WTC11 (cell line): ENCODE results near the gene CABP7. TPM values are rescaled to one million over a fixed set of nuclear protein-coding genes. Genes with fewer than 3 reads are reported as not detected.

Source experiments
- ATAC-seq: fragments of 200-7000 bp; cut with Tn5 transposase; 2 replicates; pipeline ENCODE4 v1.10.0; 2021; ENCODE audit warnings: mild to moderate bottlenecking, moderate library complexity
- CTCF ChIA-PET: fragments of 300-600 bp; sonication (Branson Sonifier 250); formaldehyde crosslinking; loops from one replicate; lab custom pipeline; 2021; ENCODE audit warnings: antibody characterized with exemption; lab: Charles Lee
- POLR2A ChIA-PET: fragments of 350-600 bp; sonication (Branson Sonifier 250); formaldehyde crosslinking; loops from one replicate; lab custom pipeline; 2021; ENCODE audit warnings: antibody characterized with exemption; lab: Charles Lee
- DNase-seq: peaks from one replicate; pipeline ENCODE4 v3.0.0; 2021; ENCODE audit warnings: low spot score
- H3K27ac Mint-ChIP-seq: 2 replicates; pipeline ENCODE4 v1.8.0; 2021; ENCODE audit warnings: mixed read lengths
- H3K27me3 Mint-ChIP-seq: 2 replicates; pipeline ENCODE4 v1.8.0; 2021; ENCODE audit warnings: low read depth, mild to moderate bottlenecking, moderate library complexity, mixed read lengths
- H3K36me3 Mint-ChIP-seq: 2 replicates; pipeline ENCODE4 v1.8.0; 2021; ENCODE audit warnings: mixed read lengths
- H3K4me1 Mint-ChIP-seq: 2 replicates; pipeline ENCODE4 v1.8.0; 2022; ENCODE audit warnings: mixed read lengths
- H3K4me3 Mint-ChIP-seq: 2 replicates; pipeline ENCODE4 v1.8.0; 2021; ENCODE audit warnings: mild to moderate bottlenecking, moderate library complexity, mixed read lengths
- H3K9me3 Mint-ChIP-seq: 2 replicates; pipeline ENCODE4 v1.8.0; 2021; ENCODE audit warnings: mixed read lengths
- EMX1 ChIP-seq: fragments of 250-450 bp; sonication (Bioruptor Pico); IDR thresholded peaks from 2 replicates; pipeline ENCODE4 v1.8.0; 2021; ENCODE audit warnings: mild to moderate bottlenecking
- ESRRA ChIP-seq: sonication (generic); formaldehyde crosslinking; IDR thresholded peaks from 2 replicates; pipeline ENCODE4 v1.8.1; 2022; ENCODE audit warnings: mild to moderate bottlenecking, missing genetic modification reagents, borderline replicate concordance
- ETV6 ChIP-seq: sonication (generic); formaldehyde crosslinking; IDR thresholded peaks from 2 replicates; pipeline ENCODE4 v1.8.1; 2022; ENCODE audit warnings: mild to moderate bottlenecking, missing genetic modification reagents
- FOXJ3 ChIP-seq: sonication (generic); formaldehyde crosslinking; IDR thresholded peaks from 2 replicates; pipeline ENCODE4 v1.9.0; 2021; ENCODE audit warnings: missing genetic modification reagents, mild to moderate bottlenecking, borderline replicate concordance
- FOXK1 ChIP-seq: sonication (generic); formaldehyde crosslinking; IDR thresholded peaks from 2 replicates; pipeline ENCODE4 v1.8.0; 2022; ENCODE audit warnings: mild to moderate bottlenecking, moderate library complexity, missing genetic modification reagents
- FOXP1 ChIP-seq: sonication (generic); formaldehyde crosslinking; IDR thresholded peaks from 2 replicates; pipeline ENCODE4 v1.8.0; 2022; ENCODE audit warnings: missing genetic modification reagents, mild to moderate bottlenecking, moderate library complexity, borderline replicate concordance
- IRF2 ChIP-seq: sonication (generic); formaldehyde crosslinking; IDR thresholded peaks from 2 replicates; pipeline ENCODE4 v1.8.0; 2022; ENCODE audit warnings: low read depth, missing genetic modification reagents, borderline replicate concordance
- JUN ChIP-seq: sonication (generic); formaldehyde crosslinking; IDR thresholded peaks from 2 replicates; pipeline ENCODE4 v1.8.0; 2023; ENCODE audit warnings: mild to moderate bottlenecking, missing genetic modification reagents
- NFATC4 ChIP-seq: fragments of 250-450 bp; sonication (Bioruptor Pico); IDR thresholded peaks from 2 replicates; pipeline ENCODE4 v1.9.0; 2021; ENCODE audit warnings: mild to moderate bottlenecking
- NFE2L1 ChIP-seq: sonication (generic); formaldehyde crosslinking; IDR thresholded peaks from 2 replicates; pipeline ENCODE4 v1.8.1; 2023; ENCODE audit warnings: missing genetic modification reagents
- PRRX2 ChIP-seq: fragments of 250-450 bp; sonication (Bioruptor Pico); IDR thresholded peaks from 2 replicates; pipeline ENCODE4 v1.8.0; 2021; ENCODE audit warnings: mild to moderate bottlenecking
- SMAD3 ChIP-seq: sonication (generic); formaldehyde crosslinking; IDR thresholded peaks from 2 replicates; pipeline ENCODE4 v1.8.0; 2022; ENCODE audit warnings: missing genetic modification reagents, mild to moderate bottlenecking, borderline replicate concordance
- SP1 ChIP-seq: sonication (generic); formaldehyde crosslinking; conservative IDR thresholded peaks from 2 replicates; pipeline ENCODE4 v1.8.1; 2022; ENCODE audit warnings: missing genetic modification reagents
- TEAD4 ChIP-seq: sonication (generic); formaldehyde crosslinking; IDR thresholded peaks from 2 replicates; pipeline ENCODE4 v1.8.0; 2022; ENCODE audit warnings: mild to moderate bottlenecking, missing genetic modification reagents
- ZBTB21 ChIP-seq: sonication (generic); formaldehyde crosslinking; IDR thresholded peaks from 2 replicates; pipeline ENCODE4 v1.8.1; 2023; ENCODE audit warnings: mild to moderate bottlenecking, missing genetic modification reagents, borderline replicate concordance
- total RNA-seq: library from RNA; stranded (reverse); gene quantifications from 3 replicates; pipeline ENCODE4 v1.2.3, GENCODE V29; 2021
- TF ChIP-seq, protein P1 (sequence below): fragments of 250-450 bp; sonication (Bioruptor Pico); IDR thresholded peaks from 2 replicates; pipeline ENCODE4 v1.9.0; 2021; ENCODE audit warnings: mild to moderate bottlenecking, borderline replicate concordance
- TF ChIP-seq, protein P2 (sequence below): fragments of 250-450 bp; sonication (Bioruptor Pico); IDR thresholded peaks from 2 replicates; pipeline ENCODE4 v1.9.0; 2021; ENCODE audit warnings: mild to moderate bottlenecking
- TF ChIP-seq, protein P3 (sequence below): fragments of 250-450 bp; sonication (Bioruptor Pico); conservative IDR thresholded peaks from 2 replicates; pipeline ENCODE4 v1.9.0; 2021; ENCODE audit warnings: mild to moderate bottlenecking
- TF ChIP-seq, protein P4 (sequence below): sonication (generic); formaldehyde crosslinking; IDR thresholded peaks from 2 replicates; pipeline ENCODE4 v1.8.0; 2023; ENCODE audit warnings: mild to moderate bottlenecking, missing genetic modification reagents

The CABP7 gene
- total RNA-seq, 1 experiment from 2014 or later: 0.17 TPM

DNA sequence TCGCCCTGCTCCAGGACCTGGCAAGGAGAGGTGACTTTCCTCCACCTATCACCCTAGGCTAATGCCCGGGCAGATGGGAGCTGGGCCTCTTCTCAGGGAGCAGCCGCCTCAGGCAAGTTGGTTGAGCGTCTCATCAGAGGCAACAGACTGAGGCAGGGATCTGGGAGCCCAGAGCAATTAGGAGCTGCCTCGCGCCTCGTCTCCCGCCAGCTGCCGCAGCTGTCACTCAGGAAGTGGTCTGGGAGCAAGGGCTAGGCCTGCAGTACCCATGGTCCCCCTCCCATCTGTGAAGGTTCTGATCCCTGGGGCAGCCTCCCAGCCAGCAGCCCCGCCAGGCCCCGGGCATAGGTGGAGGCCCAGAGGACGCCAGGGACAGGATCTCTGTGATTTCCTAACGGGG, 4.6 kb upstream of the CABP7 start (continued):
- no peak for TF ChIP-seq NFE2L1 (CRISPR knock-in tag)
- TF ChIP-seq FOXK1: no peak
- no peak for TF ChIP-seq EMX1 (CRISPR knock-in tag)
- TF ChIP-seq IRF2 (CRISPR knock-in tag): no peak
- no peak for TF ChIP-seq ESRRA (CRISPR knock-in tag)
- no peak for TF ChIP-seq FOXP1 (CRISPR knock-in tag)

DNA sequence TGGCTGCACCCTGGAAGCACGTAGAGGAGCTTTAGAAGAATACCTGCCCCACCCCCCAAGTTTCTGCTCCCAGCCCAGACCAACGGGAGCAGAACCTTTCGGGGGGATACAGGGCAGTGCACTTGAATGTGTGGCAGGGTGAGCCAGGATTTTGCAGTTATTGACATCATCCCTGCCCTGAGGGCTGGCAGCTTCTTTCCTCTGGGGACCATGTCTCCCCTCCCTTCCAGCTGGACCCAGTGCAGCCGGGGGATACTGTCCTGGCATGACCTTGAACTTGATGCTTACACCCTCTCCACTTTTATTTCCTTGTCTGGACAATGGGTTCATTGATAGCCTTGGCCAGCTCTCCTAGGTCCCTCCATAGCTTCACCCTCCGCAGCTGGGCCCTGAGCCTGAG, 4.1 kb upstream of the CABP7 start:
- POLR2A ChIA-PET: no interaction called here
- Mint-ChIP-seq H3K9me3 (no peaks in the 10 kb centered on the region), H3K27me3 (peaks cover 37% of the 10 kb centered on the region), H3K4me1 (peaks cover 3% of the 10 kb centered on the region; the same call in 1 of the 2 replicates), H3K4me3 (no peak overlapping the region)
- ATAC-seq: no peak
- CTCF ChIA-PET: interaction anchor here (1.2 to 6.7 kb wide), 3 partner anchors 14 to 290 kb away, joined by 4 to 57 read pairs (median 16); no protein-coding TSS in a partner anchor
- TF ChIP-seq, protein P1, sequence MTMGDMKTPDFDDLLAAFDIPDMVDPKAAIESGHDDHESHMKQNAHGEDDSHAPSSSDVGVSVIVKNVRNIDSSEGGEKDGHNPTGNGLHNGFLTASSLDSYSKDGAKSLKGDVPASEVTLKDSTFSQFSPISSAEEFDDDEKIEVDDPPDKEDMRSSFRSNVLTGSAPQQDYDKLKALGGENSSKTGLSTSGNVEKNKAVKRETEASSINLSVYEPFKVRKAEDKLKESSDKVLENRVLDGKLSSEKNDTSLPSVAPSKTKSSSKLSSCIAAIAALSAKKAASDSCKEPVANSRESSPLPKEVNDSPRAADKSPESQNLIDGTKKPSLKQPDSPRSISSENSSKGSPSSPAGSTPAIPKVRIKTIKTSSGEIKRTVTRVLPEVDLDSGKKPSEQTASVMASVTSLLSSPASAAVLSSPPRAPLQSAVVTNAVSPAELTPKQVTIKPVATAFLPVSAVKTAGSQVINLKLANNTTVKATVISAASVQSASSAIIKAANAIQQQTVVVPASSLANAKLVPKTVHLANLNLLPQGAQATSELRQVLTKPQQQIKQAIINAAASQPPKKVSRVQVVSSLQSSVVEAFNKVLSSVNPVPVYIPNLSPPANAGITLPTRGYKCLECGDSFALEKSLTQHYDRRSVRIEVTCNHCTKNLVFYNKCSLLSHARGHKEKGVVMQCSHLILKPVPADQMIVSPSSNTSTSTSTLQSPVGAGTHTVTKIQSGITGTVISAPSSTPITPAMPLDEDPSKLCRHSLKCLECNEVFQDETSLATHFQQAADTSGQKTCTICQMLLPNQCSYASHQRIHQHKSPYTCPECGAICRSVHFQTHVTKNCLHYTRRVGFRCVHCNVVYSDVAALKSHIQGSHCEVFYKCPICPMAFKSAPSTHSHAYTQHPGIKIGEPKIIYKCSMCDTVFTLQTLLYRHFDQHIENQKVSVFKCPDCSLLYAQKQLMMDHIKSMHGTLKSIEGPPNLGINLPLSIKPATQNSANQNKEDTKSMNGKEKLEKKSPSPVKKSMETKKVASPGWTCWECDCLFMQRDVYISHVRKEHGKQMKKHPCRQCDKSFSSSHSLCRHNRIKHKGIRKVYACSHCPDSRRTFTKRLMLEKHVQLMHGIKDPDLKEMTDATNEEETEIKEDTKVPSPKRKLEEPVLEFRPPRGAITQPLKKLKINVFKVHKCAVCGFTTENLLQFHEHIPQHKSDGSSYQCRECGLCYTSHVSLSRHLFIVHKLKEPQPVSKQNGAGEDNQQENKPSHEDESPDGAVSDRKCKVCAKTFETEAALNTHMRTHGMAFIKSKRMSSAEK (CRISPR knock-in tag): no peak
- TF ChIP-seq PRRX2: no peak
- TF ChIP-seq NFATC4 (CRISPR knock-in tag): no peak
- TF ChIP-seq, protein P2, sequence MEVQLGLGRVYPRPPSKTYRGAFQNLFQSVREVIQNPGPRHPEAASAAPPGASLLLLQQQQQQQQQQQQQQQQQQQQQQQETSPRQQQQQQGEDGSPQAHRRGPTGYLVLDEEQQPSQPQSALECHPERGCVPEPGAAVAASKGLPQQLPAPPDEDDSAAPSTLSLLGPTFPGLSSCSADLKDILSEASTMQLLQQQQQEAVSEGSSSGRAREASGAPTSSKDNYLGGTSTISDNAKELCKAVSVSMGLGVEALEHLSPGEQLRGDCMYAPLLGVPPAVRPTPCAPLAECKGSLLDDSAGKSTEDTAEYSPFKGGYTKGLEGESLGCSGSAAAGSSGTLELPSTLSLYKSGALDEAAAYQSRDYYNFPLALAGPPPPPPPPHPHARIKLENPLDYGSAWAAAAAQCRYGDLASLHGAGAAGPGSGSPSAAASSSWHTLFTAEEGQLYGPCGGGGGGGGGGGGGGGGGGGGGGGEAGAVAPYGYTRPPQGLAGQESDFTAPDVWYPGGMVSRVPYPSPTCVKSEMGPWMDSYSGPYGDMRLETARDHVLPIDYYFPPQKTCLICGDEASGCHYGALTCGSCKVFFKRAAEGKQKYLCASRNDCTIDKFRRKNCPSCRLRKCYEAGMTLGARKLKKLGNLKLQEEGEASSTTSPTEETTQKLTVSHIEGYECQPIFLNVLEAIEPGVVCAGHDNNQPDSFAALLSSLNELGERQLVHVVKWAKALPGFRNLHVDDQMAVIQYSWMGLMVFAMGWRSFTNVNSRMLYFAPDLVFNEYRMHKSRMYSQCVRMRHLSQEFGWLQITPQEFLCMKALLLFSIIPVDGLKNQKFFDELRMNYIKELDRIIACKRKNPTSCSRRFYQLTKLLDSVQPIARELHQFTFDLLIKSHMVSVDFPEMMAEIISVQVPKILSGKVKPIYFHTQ: no peak
- TF ChIP-seq, protein P3, sequence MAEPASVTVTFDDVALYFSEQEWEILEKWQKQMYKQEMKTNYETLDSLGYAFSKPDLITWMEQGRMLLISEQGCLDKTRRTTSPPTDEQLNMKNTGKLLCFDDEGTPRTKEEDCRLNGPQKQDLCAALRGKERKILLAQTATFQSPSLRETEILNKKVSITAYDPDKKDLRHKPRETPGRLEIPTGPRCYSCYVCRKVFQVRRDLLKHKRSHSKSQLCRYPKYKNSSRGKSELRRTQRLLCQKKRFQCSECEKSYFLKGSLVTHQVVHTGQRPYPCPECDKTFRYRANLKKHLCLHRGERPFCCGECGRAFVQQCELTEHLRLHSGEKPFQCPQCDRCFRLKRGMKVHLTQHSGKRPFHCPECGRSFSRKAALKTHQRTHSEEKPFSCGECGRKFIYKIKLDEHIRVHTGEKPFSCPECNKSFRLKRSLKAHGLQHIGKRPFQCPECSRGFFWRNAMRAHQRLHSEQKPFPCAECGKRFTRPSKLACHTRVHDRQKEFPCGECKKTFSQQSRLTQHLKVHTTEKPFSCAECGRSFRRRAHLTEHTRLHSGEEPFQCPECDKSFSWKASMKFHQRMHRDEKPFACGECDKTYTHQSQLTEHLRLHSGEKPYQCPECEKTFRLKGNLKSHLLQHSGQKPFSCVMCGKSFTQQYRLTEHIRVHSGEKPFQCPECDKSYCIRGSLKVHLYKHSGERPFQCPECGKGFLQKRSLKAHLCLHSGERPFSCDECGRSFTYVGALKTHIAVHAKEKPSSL (CRISPR knock-in tag): no peak
- no peak for TF ChIP-seq SP1 (CRISPR knock-in tag)
- TF ChIP-seq ZBTB21 (CRISPR knock-in tag): no peak
- TF ChIP-seq, all 79 proteins: peak for 0
- Mint-ChIP-seq H3K36me3 (no peaks in the 10 kb centered on the region), H3K27ac (no peak overlapping the region)
- DNase-seq: no peak

DNA sequence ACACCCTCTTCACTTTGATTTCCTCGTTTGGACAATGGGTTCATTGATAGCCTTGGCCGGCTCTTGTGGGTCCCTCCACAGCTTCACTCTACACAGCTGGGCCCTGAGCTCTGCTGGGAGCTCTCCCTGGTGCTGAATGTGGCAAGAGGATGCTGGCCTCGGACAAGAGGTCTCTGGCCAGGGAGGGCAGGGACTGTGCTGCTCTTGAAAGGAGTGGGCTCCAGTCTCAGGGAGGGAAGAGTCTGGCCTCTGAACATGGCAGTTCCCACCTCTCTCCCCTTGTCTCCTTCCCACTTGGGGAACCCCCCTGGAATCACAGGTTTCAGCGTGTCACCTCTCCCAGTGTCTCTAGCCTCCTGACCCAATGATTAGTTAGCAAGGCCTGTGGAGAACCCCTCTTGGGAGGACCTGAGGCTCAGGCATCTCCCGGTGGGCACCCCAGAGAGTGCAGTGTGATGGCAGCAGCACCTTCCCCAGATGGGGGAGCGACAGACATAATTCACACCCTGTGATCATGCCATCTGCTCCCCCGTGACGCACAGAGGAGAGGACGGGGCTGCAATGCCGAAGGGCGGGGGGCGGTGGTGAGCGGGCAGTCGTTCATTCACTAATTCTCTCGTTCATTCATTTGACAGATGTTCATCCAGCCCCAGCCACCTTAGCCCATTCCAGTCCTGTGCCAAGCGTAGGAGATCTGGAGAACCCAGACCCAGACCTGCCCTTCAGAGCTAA, 2.8 kb upstream of the CABP7 start:
- ATAC-seq (peak; percentile 79), DNase-seq (peak; percentile 89)
- no peaks in the 10 kb centered on the region for H3K9me3 Mint-ChIP-seq
- ChIA-PET CTCF (interaction anchor here (0.6 to 6.7 kb wide), 9 partner anchors 10 to 1285 kb away, joined by 3 to 57 read pairs (median 4); partner anchors contain the start of gene ZMAT5), POLR2A (no interaction called here)
- no peak overlapping the region for H3K4me3 Mint-ChIP-seq
- peaks cover 50% of the 10 kb centered on the region for H3K27me3 Mint-ChIP-seq
- H3K36me3 Mint-ChIP-seq: no peaks in the 10 kb centered on the region
- peaks cover 3% of the 10 kb centered on the region; the same call in 1 of the 2 replicates for H3K4me1 Mint-ChIP-seq
- no peak overlapping the region for H3K27ac Mint-ChIP-seq
- TF ChIP-seq ZBTB21 (CRISPR knock-in tag) (peak; percentile 67; the same call in 1 of the 2 replicates), SMAD3 (CRISPR knock-in tag) (peak; percentile 89; the same call in 1 of the 2 replicates), FOXJ3 (CRISPR knock-in tag) (no peak), TEAD4 (CRISPR knock-in tag) (no peak), FOXK1 (peak; percentile 71; the same call in 1 of the 2 replicates), JUN (peak; percentile 36; the same call in 1 of the 2 replicates), ETV6 (CRISPR knock-in tag) (peak; percentile 82)
- TF ChIP-seq, protein P4, sequence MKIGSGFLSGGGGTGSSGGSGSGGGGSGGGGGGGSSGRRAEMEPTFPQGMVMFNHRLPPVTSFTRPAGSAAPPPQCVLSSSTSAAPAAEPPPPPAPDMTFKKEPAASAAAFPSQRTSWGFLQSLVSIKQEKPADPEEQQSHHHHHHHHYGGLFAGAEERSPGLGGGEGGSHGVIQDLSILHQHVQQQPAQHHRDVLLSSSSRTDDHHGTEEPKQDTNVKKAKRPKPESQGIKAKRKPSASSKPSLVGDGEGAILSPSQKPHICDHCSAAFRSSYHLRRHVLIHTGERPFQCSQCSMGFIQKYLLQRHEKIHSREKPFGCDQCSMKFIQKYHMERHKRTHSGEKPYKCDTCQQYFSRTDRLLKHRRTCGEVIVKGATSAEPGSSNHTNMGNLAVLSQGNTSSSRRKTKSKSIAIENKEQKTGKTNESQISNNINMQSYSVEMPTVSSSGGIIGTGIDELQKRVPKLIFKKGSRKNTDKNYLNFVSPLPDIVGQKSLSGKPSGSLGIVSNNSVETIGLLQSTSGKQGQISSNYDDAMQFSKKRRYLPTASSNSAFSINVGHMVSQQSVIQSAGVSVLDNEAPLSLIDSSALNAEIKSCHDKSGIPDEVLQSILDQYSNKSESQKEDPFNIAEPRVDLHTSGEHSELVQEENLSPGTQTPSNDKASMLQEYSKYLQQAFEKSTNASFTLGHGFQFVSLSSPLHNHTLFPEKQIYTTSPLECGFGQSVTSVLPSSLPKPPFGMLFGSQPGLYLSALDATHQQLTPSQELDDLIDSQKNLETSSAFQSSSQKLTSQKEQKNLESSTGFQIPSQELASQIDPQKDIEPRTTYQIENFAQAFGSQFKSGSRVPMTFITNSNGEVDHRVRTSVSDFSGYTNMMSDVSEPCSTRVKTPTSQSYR (CRISPR knock-in tag): 0 out of 2 replicates have a peak, but pooled peaks have one; percentile 57
